LNCAP (cell line): Measurements from ENCODE around the gene PPP1R14C.

Experiments
- TF ChIP-seq, protein P1 (sequence below): fragments of 450-650 bp; IDR thresholded peaks from 2 replicates; pipeline ENCODE4 v1.5.1; 2017; ENCODE audit warnings: mild to moderate bottlenecking

The PPP1R14C gene

DNA sequence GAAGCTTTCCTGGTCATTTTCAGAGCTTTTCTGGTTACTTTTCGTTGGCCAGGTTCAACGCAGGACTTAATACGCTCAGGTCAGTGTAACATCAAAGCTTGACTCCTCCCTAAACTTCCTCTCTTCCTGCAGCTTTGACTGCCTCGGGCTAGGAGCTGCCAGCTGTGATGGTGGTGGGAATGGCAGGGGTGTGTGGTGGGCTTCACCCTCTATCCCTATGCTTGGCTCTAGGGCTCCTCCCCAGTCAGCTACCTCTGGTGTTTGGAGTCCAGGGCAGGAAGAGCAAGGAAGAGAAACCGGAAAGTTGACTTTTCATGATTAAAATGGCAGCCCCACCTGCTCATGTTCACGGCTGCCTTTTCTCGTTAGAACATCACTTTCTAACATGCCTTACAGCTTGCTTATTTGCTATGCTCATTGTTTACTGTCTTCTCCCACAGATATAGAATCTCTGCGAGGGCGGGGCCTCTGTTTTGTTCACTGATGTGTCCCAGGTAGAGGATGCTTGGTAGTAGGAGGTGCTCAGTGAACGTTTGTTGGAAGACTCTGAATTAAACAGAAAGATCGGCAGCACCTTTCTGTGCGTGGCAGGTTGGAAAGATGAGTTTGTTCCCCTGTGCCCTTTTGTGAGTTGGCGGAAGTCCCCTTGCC lies 16.1 kb upstream of the PPP1R14C start:
- TF ChIP-seq, protein P1, sequence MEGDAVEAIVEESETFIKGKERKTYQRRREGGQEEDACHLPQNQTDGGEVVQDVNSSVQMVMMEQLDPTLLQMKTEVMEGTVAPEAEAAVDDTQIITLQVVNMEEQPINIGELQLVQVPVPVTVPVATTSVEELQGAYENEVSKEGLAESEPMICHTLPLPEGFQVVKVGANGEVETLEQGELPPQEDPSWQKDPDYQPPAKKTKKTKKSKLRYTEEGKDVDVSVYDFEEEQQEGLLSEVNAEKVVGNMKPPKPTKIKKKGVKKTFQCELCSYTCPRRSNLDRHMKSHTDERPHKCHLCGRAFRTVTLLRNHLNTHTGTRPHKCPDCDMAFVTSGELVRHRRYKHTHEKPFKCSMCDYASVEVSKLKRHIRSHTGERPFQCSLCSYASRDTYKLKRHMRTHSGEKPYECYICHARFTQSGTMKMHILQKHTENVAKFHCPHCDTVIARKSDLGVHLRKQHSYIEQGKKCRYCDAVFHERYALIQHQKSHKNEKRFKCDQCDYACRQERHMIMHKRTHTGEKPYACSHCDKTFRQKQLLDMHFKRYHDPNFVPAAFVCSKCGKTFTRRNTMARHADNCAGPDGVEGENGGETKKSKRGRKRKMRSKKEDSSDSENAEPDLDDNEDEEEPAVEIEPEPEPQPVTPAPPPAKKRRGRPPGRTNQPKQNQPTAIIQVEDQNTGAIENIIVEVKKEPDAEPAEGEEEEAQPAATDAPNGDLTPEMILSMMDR, result no peak

- TF ChIP-seq, protein P1, result no peak
Measured at GRCh38 chr6:150128425-150128824, 14.4 kb upstream of the PPP1R14C start.

- TF ChIP-seq, protein P1, result no peak
Measured at GRCh38 chr6:150129616-150130505, 13.0 kb upstream of the PPP1R14C start.

GRCh38 chr6:150133686-150134085 lies 9.2 kb upstream of the PPP1R14C start:
- TF ChIP-seq, protein P1, result no peak

DNA sequence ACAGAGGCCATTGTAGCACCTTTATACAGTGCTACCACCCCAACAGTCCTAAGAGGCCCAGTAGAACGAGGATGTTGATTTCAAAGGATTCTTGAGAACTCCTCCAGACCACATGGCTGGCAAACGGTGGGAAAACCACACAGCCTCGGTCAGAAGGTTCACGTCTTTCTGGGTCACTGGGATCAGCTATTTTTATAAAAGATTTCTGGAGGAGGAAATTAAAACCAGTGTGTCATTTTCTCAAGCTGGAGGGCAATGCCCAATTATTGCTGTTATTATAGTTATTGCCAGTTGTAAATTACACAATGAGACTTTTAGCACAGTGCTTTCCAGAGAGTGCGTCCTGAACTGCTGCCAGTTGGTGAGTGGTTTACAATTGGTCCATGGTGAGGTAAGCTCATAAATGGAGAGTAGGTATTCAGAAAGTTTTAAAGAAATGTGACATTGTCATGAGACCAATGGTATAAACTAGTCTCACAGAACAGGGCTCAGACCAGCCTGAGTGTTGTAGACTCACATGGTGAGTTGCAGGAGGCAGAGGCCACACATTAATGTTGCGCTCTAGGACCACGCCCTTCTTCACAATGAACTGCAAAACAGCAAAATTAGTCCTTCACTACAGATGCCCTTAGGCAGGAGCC lies 8.4 kb upstream of the PPP1R14C start:
- TF ChIP-seq, protein P1, result no peak

DNA sequence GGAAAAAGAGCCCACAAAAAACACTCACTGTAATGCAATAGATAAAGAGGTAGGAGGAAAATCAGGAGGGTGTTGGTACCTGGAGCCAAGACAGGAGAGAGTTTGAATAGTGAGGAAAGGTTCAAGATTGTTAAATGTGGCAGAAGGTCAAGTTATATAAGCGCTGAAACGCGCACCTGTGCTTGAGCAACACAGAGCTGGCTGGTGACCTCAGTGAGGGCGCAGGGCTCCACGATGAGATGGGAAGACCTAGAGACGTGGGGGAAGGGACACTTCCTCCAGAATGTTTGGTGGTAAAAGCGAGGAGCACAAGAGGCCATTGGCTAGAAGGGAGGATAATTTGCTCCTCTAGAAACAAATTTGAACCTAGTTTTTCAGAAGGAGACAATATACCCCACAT lies 4.2 kb upstream of the PPP1R14C start:
- TF ChIP-seq, protein P1, result no peak

DNA sequence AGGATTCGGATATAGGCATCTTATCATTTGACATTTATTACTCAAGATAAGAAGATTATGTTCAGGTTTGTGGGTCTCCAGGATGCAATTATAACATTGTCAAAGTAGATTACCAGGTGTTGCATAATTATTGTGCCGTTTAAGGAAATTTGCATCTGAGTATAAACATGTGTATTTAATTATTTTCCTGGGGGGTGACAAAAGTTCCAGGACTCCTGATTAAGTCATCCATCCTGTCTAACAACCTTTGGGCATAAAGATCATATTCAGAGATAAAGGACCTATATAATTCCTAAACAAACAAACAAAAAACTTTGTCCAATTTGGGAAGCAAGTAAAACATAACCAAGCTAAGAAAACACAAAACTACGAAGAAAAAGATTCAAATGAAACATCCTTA lies 3.3 kb upstream of the PPP1R14C start:
- TF ChIP-seq, protein P1, result no peak
